Heart left ventricle (tissue), 16 donors: Measurements from ENCODE around the gene DUSP12. TPM values are rescaled to one million over a fixed set of nuclear protein-coding genes. Genes with fewer than 3 reads are reported as not detected.

Source experiments
- ATAC-seq, 4 donors: fragments of 200-7000 bp; cut with Tn5 transposase; one replicate each; pipeline ENCODE4 v1.9.1; 2020 to 2022; ENCODE audit warnings: moderate library complexity in 4 of 4, mild to moderate bottlenecking in 3 of 4, moderate number of reproducible peaks in 1 of 4
- DNase-seq, 5 donors: peaks; one replicate each; pipeline ENCODE4 v3.0.0-alpha.2; 2020
- H3K27ac ChIP-seq, 12 donors: fragments of 200-600 bp; sonication (generic) in 4 of 12; one replicate each; pipeline versions ENCODE4 v1.5.0 to v1.8.0; 2016 to 2022; ENCODE audit warnings: mild to moderate bottlenecking in 2 of 12
- H3K27me3 ChIP-seq, 9 donors: fragments of 200-600 bp; sonication (generic) in 2 of 9; one replicate each; pipeline versions ENCODE4 v1.5.1 to v1.8.0; 2016 to 2022; ENCODE audit warnings: mild to moderate bottlenecking in 3 of 9
- H3K36me3 ChIP-seq, 9 donors: fragments of 200-600 bp; sonication (generic) in 2 of 9; one replicate each; pipeline versions ENCODE4 v1.5.0 to v1.8.0; 2018 to 2022; ENCODE audit warnings: mild to moderate bottlenecking in 2 of 9
- H3K4me1 ChIP-seq, 12 donors: fragments of 200-600 bp; sonication (generic) in 4 of 12; one replicate each; pipeline versions ENCODE4 v1.5.0 to v1.8.0; 2016 to 2022; ENCODE audit warnings: mild to moderate bottlenecking in 3 of 12
- H3K4me3 ChIP-seq, 12 donors: fragments of 200-600 bp; sonication (generic) in 4 of 12; one replicate each; pipeline versions ENCODE4 v1.5.0 to v1.8.0; 2017 to 2022; ENCODE audit warnings: mild to moderate bottlenecking in 9 of 12, moderate library complexity in 4 of 12
- H3K9me3 ChIP-seq, 12 donors: fragments of 200-600 bp; sonication (generic) in 4 of 12; one replicate each; pipeline versions ENCODE4 v1.5.0 to v1.8.0; 2016 to 2022; ENCODE audit warnings: mild to moderate bottlenecking in 1 of 12
- CTCF ChIP-seq, 12 donors: fragments of 200-600 bp; sonication (generic) in 4 of 12; IDR thresholded peaks; one replicate each; pipeline versions ENCODE4 v1.5.0 to v1.8.0; 2018 to 2022; ENCODE audit warnings: antibody characterized with exemption in 12 of 12, mild to moderate bottlenecking in 5 of 12
- POLR2A ChIP-seq, 2 donors: fragments of 450-650 bp; IDR thresholded peaks; one replicate each; pipeline ENCODE4 v1.6.1; 2017; ENCODE audit warnings: antibody characterized with exemption in 2 of 2, mild to moderate bottlenecking in 2 of 2, moderate library complexity in 2 of 2
- WGBS, 4 donors: extraction: QIAGEN DNeasy Blood & Tissue Kit in 2 of 4; methylation state at CpG; one replicate each; pipeline versions ENCODE4 v1.1.5 to v1.1.7; 2013 to 2018; 5-methylcytosine and 5-hydroxymethylcytosine counted together
- intact Hi-C, 10 donors: fragments of 100-400 bp; cut with DNase I; formaldehyde crosslinking; loops; one replicate each; pipeline versions ENCODE4 v1.11.1 to v1.14.2; 2022
- polyA plus RNA-seq, 2 donors: library from polyadenylated mRNA; stranded (reverse); fragments of 200-250 nt; gene quantifications; one replicate each; pipeline ENCODE4 v1.2.3, GENCODE V29; 2013
- total RNA-seq, 9 donors: library from RNA; depleted of rRNA in 2 of 9; stranded (reverse); fragments of >200 nt in 2 of 9; fragmentation: NEBNext Ultra II Directional in 3 of 9; extraction: Animal tissue kit (Norgen Biotek cat#: 25700) in 3 of 9; gene quantifications; one replicate each; pipeline versions ENCODE4 v1.1.0 to v1.2.4, GENCODE V29; 2016 to 2023
- donor health status: ischemic (EF 13 %, LVEDD 7.1; RV severe dilation, severe dysfunction).
- donor health status: healthy with polysubstance abuse.
- donor health status: DM: no; HTN: yes; CAD: no.
- donor health status: DM: no; HTN: no; CAD: no.
- donor health status: ischemic (EF 25% LVEDD 6.9; RV normal size, moderate dysfunction).
- donor health status: ischemic (EF 25% LVEDD 5.7; RV mildly dilated, moderate dysfunction).
- donor health status: healthy.
- donor health status: DM: yes; HTN: yes; CAD: no.
- donor health status: ischemic (EF 35%, LVEDD 5.7; RV mildly dilated, moderate dysfunction).
- donor health status: nonischemic (EF 11% LVEDD 7.7; RV severe dilation, severe dysfunction).
- donor health status: DM: yes; HTN: yes; CAD: no.
- donor health status: PGD.
- donor health status: ischemic (EF 29% LVEDD 5.4; RV normal size, mild dysfunction).
- donor health status: nonischemic (EF 23%, LVEDD 6.1; RV moderate dilation, normal function).

Gene DUSP12
- total and polyA plus RNA-seq, 11 donors, result 5.2 to 18.1 (median 7.1) TPM

GRCh38 chr1:161801955-161802354 lies 52.4 kb downstream of the DUSP12 start:
- H3K36me3 ChIP-seq, result peaks cover 0 to 81% (median 70%) of the 10 kb centered on the region in 9 donors

DNA sequence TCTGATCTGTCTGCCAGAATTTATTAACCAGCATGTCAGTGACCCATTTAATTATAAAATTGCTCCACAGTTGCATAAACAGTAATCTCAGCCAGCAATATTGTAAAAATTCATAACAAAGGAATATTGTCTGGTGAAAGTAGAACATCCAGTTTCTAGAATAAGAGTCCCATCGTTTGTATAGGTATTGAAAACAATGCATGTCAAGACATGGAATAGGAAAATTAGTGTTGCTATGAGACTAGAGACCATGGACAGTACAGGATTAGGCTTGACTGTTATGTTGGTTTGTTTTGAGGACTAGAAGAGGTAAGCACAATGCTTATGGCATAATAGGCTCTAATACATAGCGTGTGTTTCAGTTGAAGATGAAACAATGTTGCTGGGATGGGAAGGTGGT lies 53.6 kb downstream of the DUSP12 start:
- ATAC-seq (no peak), DNase-seq (no peak)
- intact Hi-C loops, result no loop called here
- no peaks in the 10 kb centered on the region for H3K9me3 ChIP-seq
- peaks cover 0 to 23% (median 0%) of the 10 kb centered on the region in 12 donors for H3K4me1 ChIP-seq
- peaks cover 0 to 74% (median 58%) of the 10 kb centered on the region in 9 donors for H3K36me3 ChIP-seq
- no peaks in the 10 kb centered on the region for H3K27me3 ChIP-seq
- WGBS, 4 donors, result 84 to 90% (median 85%) methylated on average over 2 of the region's 2 CpGs
- TF ChIP-seq POLR2A (IDR thresholded peaks at IDR 0.05) (no peak), CTCF (IDR thresholded peaks at IDR 0.05) (no peak)
- no peak overlapping the region for H3K4me3 ChIP-seq
- no peak overlapping the region for H3K27ac ChIP-seq

More at GRCh38 chr1:161801955-161802354, 52.4 kb downstream of the DUSP12 start:
- H3K9me3 ChIP-seq, result no peaks in the 10 kb centered on the region
- WGBS, 4 donors, result 71 to 73% (median 73%) methylated on average over 7 of the region's 7 CpGs
- no peak overlapping the region for H3K4me3 ChIP-seq
- H3K27ac ChIP-seq, result peak overlapping the region in 1 of 12 donors; percentile 45
- no peaks in the 10 kb centered on the region for H3K27me3 ChIP-seq
- intact Hi-C loops, result no loop called here
- H3K4me1 ChIP-seq, result peaks cover 0 to 19% (median 0%) of the 10 kb centered on the region in 12 donors
- ATAC-seq, result no peak
- no peak for DNase-seq
- TF ChIP-seq CTCF (IDR thresholded peaks at IDR 0.05), result no peak
- no peak for TF ChIP-seq POLR2A (IDR thresholded peaks at IDR 0.05)

GRCh38 chr1:161805399-161806197 lies 56.0 kb downstream of the DUSP12 start:
- Histone ChIP-seq H3K9me3 (peaks cover 0 to 15% (median 2%) of the 10 kb centered on the region in 12 donors), H3K27me3 (no peaks in the 10 kb centered on the region), H3K4me3 (no peak overlapping the region), H3K36me3 (peaks cover 0 to 62% (median 42%) of the 10 kb centered on the region in 9 donors), H3K4me1 (peaks cover 0 to 23% (median 0%) of the 10 kb centered on the region in 12 donors), H3K27ac (no peak overlapping the region)
- TF ChIP-seq POLR2A (IDR thresholded peaks at IDR 0.05) (no peak), CTCF (IDR thresholded peaks at IDR 0.05) (no peak)
- ATAC-seq (no peak), DNase-seq (no peak)
- 86 to 94% (median 91%) methylated on average over 3 of the region's 3 CpGs for WGBS, 4 donors
- intact Hi-C loops, result no loop called here

Other genes starting within 250 kb of the DUSP12 start
- 100 to 1,000 TPM in 1 of 9 donors, 10 to 100 TPM in 7, 1 to 10 TPM in 1; 9.7 to 131 (median 11.7) TPM for gene FCGR2A, start 244.3 kb upstream of the DUSP12 start, total RNA-seq
- gene FCGR2A, start 244.3 kb upstream of the DUSP12 start, polyA plus RNA-seq, result 10 to 100 TPM in 1 of 2 donors, 1 to 10 TPM in 1; 5.2 to 11.4 TPM
- gene HSPA6, start 225.2 kb upstream of the DUSP12 start, total RNA-seq, result 1 to 10 TPM in 3 of 9 donors, under 1 TPM in 6; 0.27 to 5.9 (median 0.93) TPM
- gene HSPA6, start 225.2 kb upstream of the DUSP12 start, polyA plus RNA-seq, result 1 to 10 TPM in 1 of 2 donors, under 1 TPM in 1; 0.65 to 1.3 TPM
- 100 to 1,000 TPM in 1 of 9 donors, 10 to 100 TPM in 3, 1 to 10 TPM in 5; 1.8 to 204 (median 9.2) TPM for gene FCGR3A, start 200.0 kb upstream of the DUSP12 start, total RNA-seq
- gene FCGR3A, start 200.0 kb upstream of the DUSP12 start, polyA plus RNA-seq, result 1 to 10 TPM; 3.2 to 9.9 TPM
- gene FCGR3B, start 118.6 kb upstream of the DUSP12 start, total RNA-seq, result 10 to 100 TPM in 1 of 9 donors, 1 to 10 TPM in 8; 1.3 to 12.7 (median 1.7) TPM
- gene FCGR3B, start 118.6 kb upstream of the DUSP12 start, polyA plus RNA-seq, result under 1 TPM; 0.15 to 0.37 TPM
- gene FCGR2B, start 86.6 kb upstream of the DUSP12 start, total RNA-seq, result 10 to 100 TPM in 2 of 9 donors, 1 to 10 TPM in 7; 3.8 to 51.6 (median 5.6) TPM
- 1 to 10 TPM; 2.5 to 3.5 TPM for gene FCGR2B, start 86.6 kb upstream of the DUSP12 start, polyA plus RNA-seq
- 1 to 10 TPM in 1 of 9 donors, under 1 TPM in 2, not detected in 6; 0.20 to 1.0 (median 0.41) TPM for gene FCRLA, start 42.6 kb upstream of the DUSP12 start, total RNA-seq
- gene FCRLA, start 42.6 kb upstream of the DUSP12 start, polyA plus RNA-seq, result under 1 TPM; 0.11 to 0.23 TPM
- gene FCRLB, start 28.2 kb upstream of the DUSP12 start, total RNA-seq, result under 1 TPM; 0.22 to 0.75 (median 0.48) TPM
- under 1 TPM; 0.30 to 0.46 TPM for gene FCRLB, start 28.2 kb upstream of the DUSP12 start, polyA plus RNA-seq
- 10 to 100 TPM; 13.3 to 24.4 (median 17.6) TPM for gene ATF6, start 16.5 kb downstream of the DUSP12 start, total RNA-seq
- 10 to 100 TPM in 1 of 2 donors, 1 to 10 TPM in 1; 3.0 to 16.2 TPM for gene ATF6, start 16.5 kb downstream of the DUSP12 start, polyA plus RNA-seq